Activated T-helper 9 cell treated with anti-CD3 and anti-CD28 coated beads, Interleukin-2, amount 50 U/mL, for 16 hours (primary cell): Measurements from ENCODE around the gene SZRD1.
A peak's percentile ranks its signal among the peaks of the same experiment; 100 is the strongest.

Experiments used
- DNase-seq: peaks from one replicate; pipeline ENCODE4 v3.0.0-alpha.2; 2020; ENCODE audit warnings: low read depth

SZRD1 gene

GRCh38 chr1:16440131-16440469 lies 73.1 kb downstream of the SZRD1 start:
- DNase-seq = no peak

GRCh38 chr1:16440470-16441281 lies 73.6 kb downstream of the SZRD1 start, which contains the start of gene NECAP2:
NECAP2 (plus strand) TSS chr1:16440724; CDS start chr1:16440762, 38 bp downstream.
- DNase-seq = peak; percentile 90

GRCh38 chr1:16441282-16441665 lies 74.2 kb downstream of the SZRD1 start:
- no peak for DNase-seq

GRCh38 chr1:16442265-16442664 lies 75.2 kb downstream of the SZRD1 start:
- DNase-seq = no peak

GRCh38 chr1:16442941-16443340 lies 75.9 kb downstream of the SZRD1 start:
- no peak for DNase-seq

GRCh38 chr1:16443975-16444770 lies 77.1 kb downstream of the SZRD1 start:
- DNase-seq = no peak

GRCh38 chr1:16445052-16445451 lies 78.0 kb downstream of the SZRD1 start:
- no peak for DNase-seq

- no peak for DNase-seq
Observed at GRCh38 chr1:16446116-16446515, 79.1 kb downstream of the SZRD1 start.

GRCh38 chr1:16447641-16448040 lies 80.6 kb downstream of the SZRD1 start:
- DNase-seq = no peak
